ENCODE results near the gene IGSF9B.

Gene IGSF9B

DNA sequence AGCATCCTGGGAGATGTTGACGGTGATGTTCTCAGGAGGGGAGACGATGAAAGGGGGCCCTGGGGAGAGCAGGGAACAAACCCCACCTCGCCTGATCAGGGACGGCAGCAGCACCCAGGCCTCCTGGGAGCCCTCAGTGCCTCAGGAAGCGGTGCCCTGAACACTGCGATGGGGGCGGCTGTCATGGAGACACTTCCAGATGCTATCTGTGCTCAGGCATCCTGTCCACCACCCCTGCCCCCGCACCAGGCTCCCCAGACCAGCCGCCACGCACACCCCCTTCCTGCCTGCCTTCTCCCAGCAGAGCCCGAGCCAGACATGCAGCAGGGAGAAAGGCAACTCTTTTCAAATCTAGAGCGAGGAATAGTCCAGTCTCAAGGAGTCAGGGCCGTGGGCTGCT, 20.6 kb downstream of the IGSF9B start:
- DNase-seq, result no peak

- DNase-seq, result no peak
Measured at GRCh38 chr11:133935551-133935910, 21.2 kb downstream of the IGSF9B start.

- no peak for DNase-seq
Measured at GRCh38 chr11:133934599-133935550, 21.9 kb downstream of the IGSF9B start.

GRCh38 chr11:133934096-133934495, 22.7 kb downstream of the IGSF9B start:
- no peak for DNase-seq

GRCh38 chr11:133931449-133932060, 25.2 kb downstream of the IGSF9B start:
- DNase-seq, result no peak

- no peak for DNase-seq
Measured at GRCh38 chr11:133930767-133931448, 25.9 kb downstream of the IGSF9B start.

DNA sequence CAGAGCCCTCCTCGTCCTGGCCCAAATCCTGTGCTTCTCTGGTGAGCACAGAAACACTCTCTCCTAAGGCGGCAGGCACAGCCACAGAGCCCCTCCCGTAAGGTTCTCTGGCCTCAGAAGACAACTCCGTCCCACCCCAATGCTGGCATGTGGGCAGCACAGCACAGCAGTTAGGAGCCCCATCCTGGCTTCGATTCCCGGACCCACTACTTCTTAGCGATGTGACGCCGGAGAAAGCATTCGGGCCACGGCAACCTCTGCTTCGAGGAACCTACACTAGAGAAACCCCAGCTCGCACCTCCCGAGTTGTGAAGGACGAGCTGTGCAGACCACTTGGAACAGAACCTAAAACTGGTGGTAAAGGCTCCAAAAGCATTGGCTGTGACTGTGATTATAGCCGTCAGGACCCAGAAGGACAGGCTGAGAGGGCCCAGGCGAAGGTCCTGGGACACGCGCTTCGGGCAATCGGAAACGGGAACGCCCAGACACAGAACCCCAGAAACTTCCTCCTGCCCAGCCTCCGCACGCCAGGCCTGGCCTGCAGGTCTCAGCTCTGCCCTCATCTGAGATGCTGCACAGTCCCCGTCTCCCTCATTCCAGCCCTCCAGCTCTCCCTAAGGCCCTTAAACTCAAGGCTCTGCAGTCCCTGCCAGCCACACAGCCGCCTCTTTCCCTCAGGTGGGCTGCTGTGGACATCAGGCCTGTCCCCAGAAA, 26.6 kb downstream of the IGSF9B start:
- DNase-seq, result no peak

DNA sequence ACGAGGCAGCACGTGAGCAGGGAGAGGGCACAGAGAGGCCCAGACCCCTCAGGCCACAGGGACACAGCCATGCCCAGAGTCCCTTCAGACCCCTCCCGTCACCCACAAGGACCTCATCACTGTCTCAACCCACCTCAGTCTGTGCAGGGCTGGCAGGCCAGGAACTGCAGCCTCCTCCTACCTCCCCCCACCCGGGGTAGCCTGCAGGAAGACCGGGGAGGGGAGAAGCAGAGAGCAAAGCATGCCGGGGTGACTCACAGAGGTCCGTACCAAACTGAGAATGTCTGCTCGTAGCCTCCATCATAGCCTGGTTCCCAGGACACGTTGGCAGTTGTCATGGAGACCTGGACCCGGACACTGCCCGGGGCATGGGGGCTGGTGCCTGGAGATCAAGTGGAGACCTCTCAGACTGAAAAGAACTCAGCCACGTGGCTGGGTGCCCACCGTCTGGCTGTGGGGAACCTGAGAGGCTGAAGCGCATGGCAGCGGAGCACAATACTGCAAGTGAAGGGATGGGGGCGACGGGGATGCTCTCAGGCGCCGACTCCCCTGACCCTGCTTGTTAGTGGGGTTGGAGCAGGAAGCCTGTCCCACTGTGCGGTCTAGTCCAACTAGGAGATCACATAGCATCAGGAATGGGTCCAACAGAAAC, 27.2 kb downstream of the IGSF9B start:
- DNase-seq, result no peak

GRCh38 chr11:133928628-133929059, 28.1 kb downstream of the IGSF9B start:
- no peak for DNase-seq

DNA sequence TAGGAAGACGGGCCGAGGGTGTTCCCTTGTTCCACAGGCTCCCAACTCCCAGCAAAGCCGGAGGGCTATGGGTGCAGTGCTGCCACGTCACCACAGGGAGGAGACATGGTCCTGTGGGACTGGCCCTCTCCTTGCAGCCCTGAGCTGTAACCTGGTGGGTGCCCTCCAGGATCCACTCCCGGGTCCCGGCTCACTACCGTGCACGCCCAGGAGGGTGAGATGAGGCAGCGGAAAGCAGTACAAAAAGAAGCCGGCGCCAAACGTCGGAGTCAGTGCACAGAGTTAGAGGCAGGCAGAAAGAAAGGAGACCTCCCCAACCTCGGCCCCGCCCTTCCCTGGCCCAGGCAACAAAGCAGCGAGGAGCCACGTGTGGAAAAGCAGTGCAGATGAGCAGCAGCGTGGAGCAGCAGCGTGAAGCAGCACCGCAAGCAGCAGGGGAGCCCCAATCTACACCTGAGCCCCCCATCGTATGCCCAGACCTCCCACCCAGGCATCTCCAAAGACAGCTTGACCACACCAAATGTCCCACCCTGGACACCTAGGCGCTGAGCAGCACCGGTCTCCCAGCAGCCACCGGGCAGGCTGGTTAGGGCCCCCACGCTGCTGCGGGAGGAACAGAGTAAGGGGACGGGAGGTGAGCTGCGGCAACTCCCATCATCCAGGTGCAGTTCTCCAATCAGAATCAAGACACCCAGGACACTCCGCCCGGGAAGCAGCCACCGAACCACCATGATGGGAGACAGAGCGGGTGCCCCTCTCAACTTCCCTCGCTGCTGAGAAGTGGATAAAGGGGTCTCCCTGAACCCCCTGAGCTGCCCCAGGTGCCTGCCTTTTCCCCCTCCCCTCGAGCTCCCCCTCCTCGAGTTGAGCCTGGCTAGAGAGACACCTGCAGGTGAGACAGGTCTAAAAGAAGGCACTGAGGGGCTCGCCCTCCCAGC, 28.8 kb downstream of the IGSF9B start:
- DNase-seq, result peak; percentile 58

- no peak for DNase-seq
Measured at GRCh38 chr11:133926466-133927246, 30.1 kb downstream of the IGSF9B start.

- no peak for DNase-seq
Measured at GRCh38 chr11:133925756-133926155, 31.0 kb downstream of the IGSF9B start.

DNA sequence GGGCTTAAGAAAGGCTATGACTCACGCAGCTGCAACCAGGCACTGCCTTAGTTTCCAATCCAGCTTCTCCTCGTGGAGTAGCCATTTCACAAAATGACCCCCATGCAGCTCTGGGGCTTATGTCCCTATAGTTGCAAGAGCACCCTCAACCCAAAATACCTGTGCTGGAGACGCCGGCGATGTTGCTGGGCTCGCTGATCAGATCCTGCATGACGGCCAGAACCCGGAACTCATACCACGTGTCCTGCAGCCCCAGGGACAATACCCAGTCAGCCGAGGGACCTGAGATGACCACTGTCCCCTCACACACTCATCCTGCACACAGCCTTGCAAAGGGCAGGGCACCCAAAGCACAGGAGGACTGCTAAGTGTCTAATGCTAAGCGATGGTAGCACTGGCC, 32.1 kb downstream of the IGSF9B start:
- no peak for DNase-seq

GRCh38 chr11:133922078-133922870, 34.5 kb downstream of the IGSF9B start:
- DNase-seq, result no peak

GRCh38 chr11:133921513-133921912, 35.3 kb downstream of the IGSF9B start:
- no peak for DNase-seq

GRCh38 chr11:133921026-133921425, 35.7 kb downstream of the IGSF9B start:
- DNase-seq, result no peak

GRCh38 chr11:133920109-133920990, 36.4 kb downstream of the IGSF9B start:
- DNase-seq, result no peak

DNA sequence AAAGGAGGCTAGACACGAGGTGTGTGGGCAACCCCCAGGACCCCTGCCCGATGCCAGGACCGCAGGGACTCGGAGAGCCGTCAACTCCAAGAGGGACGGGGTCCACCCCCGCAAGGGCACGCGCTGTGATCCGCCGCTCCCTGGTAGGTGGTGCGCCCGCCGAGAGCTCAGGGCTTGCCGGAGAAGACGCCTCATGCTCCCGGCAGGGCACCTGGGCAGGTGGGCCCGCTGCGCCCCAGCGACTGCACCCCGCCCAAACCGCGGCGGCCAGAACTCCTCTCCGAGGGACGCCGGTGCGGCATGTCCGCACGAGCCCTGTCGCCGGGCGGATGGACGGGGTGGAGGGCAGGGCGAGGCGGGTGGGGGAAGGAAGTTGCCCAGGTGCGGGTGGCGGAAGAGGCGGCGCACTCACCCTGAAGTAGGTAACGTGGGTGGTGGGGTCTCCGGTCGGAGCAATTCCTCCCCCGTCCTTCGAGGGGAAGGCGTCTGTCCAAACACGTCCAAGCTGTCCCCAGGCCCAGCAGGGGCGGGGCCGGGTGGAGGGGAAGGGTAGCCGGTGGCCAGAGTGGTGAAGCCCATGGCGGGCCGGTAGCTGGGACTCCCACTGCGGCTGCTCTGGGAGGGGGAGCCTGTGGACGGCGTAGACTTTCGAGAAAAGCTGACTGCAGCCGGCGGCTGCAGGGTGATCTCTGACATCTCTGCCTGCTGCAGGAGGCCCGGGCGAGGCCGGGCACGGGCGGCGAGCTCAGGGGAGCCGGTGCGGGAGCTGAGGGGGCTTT, 37.2 kb downstream of the IGSF9B start:
- DNase-seq, result no peak
